Lung (tissue), 12 donors: ENCODE measurements around the gene PDGFC. TPM values are rescaled to one million over a fixed set of nuclear protein-coding genes. Genes with fewer than 3 reads are reported as not detected.

ENCODE experiments used
- ATAC-seq: fragments of 200-7000 bp; cut with Tn5 transposase; one replicate; pipeline ENCODE4 v1.9.1; 2020; ENCODE audit warnings: moderate number of reproducible peaks; ENCODE audit not compliant: insufficient read depth, low FRiP score
- DNase-seq, 3 donors: peaks; one replicate each; pipeline ENCODE4 v3.0.0-alpha.2; 2013 to 2017
- H3K27ac ChIP-seq, 2 donors: one replicate each; pipeline ENCODE4 v1.5.1; 2013; ENCODE audit warnings: mild to moderate bottlenecking in 2 of 2, moderate library complexity in 2 of 2, control low read depth in 1 of 2, inconsistent platforms in 1 of 2, low read depth in 1 of 2, low read length in 1 of 2
- H3K27me3 ChIP-seq, 3 donors: one replicate each; pipeline ENCODE4 v1.5.1; 2013; ENCODE audit warnings: low read length in 2 of 3; ENCODE audit not compliant: control insufficient read depth in 3 of 3, insufficient read depth in 3 of 3
- H3K36me3 ChIP-seq, 4 donors: one replicate each; pipeline ENCODE4 v1.5.1; 2013; ENCODE audit warnings: low read length in 4 of 4, mild to moderate bottlenecking in 1 of 4, moderate library complexity in 1 of 4; ENCODE audit not compliant: control insufficient read depth in 4 of 4, insufficient read depth in 4 of 4
- H3K4me1 ChIP-seq, 5 donors: one replicate each; pipeline ENCODE4 v1.5.1; 2013; ENCODE audit warnings: low read length in 5 of 5, mild to moderate bottlenecking in 2 of 5, moderate library complexity in 1 of 5; ENCODE audit not compliant: control insufficient read depth in 5 of 5, insufficient read depth in 5 of 5
- H3K4me3 ChIP-seq: one replicate; pipeline ENCODE4 v1.5.1; 2013; ENCODE audit warnings: mild to moderate bottlenecking, control low read depth, moderate library complexity
- H3K9ac ChIP-seq, 2 donors: one replicate each; pipeline ENCODE4 v1.5.1; 2013; ENCODE audit warnings: low read length in 2 of 2, control low read depth in 1 of 2; ENCODE audit not compliant: insufficient read depth in 1 of 2
- H3K9me3 ChIP-seq, 4 donors: one replicate each; pipeline ENCODE4 v1.5.1; 2013; ENCODE audit warnings: low read length in 3 of 4, mild to moderate bottlenecking in 1 of 4, moderate library complexity in 1 of 4; ENCODE audit not compliant: control insufficient read depth in 4 of 4, insufficient read depth in 3 of 4
- WGBS, 2 donors: extraction: QIAGEN DNeasy Blood & Tissue Kit; methylation state at CpG; one replicate each; pipeline ENCODE4 v1.1.7; 2013; 5-methylcytosine and 5-hydroxymethylcytosine counted together
- polyA plus RNA-seq, 2 donors: library from polyadenylated mRNA; stranded (reverse); fragments of 200-250 nt; gene quantifications; one replicate each; pipeline ENCODE4 v1.2.1, GENCODE V29; 2013
- total RNA-seq, 2 donors: library from RNA; depleted of rRNA in 1 of 2; stranded (reverse); fragments of >200 nt in 1 of 2; gene quantifications; one replicate each; pipeline ENCODE4 v1.2.1, GENCODE V29; 2014 to 2021
- TF ChIP-seq, protein P1 (sequence below): IDR thresholded peaks from 2 replicates; pipeline ENCODE4 v1.5.1; 2012; ENCODE audit warnings: mild to moderate bottlenecking; ENCODE audit errors: control extremely low read depth, extremely low read depth
- donor health status: control.
- donor health status: control.
- donor health status: Bipolar disorder and iron deficiency.
- donor health status: healthy.
- donor health status: DM: yes; HTN: yes; CAD: no.

PDGFC gene
- total and polyA plus RNA-seq, 4 donors = 4.5 to 56.0 (median 11.7) TPM

DNA sequence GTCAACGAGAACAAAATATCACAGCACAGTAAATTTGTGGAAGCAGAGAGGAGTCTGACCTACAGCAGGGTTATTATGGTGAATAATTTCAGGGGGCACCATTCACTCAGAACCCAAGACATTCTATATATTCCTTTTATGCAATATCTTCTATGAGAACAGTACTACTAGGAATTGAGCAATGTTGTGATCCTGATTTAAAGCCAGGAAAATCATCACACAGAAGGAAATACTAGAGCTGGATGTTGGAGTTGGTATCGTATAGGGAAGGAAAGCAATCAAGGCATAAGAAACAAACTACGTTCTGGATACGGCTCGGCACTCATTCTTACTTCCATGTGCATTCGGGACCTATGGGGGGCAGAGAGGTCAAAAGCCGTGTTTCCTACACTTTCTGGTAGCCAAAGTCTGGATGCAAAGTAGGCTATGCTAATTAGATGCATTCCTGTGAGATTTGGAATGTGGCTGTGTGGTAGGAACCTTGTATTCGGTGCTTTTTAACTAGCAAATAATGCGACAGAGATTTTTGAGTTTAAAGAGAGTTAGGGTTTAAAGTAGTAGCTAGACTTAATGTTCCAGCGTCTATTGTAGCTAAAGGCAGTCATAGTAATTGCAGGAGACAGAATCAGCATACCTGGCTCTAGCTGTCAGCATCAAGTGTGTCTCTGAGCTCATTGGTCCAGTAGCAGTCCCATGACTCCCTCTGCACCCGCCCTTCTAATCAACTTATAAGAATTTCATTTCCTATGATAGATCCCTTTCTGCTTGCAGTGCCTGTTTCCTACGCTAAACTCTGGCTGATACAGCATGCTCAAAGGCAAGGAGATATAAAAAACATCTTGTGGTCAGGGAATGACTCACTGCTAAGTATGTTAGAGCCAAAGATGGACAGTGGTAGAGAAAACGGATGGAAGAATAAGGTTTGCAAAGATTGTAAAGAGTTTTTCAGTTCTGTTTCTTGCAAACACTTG is 43.3 kb upstream of the PDGFC start:
- Histone ChIP-seq H3K9ac (no peak overlapping the region), H3K4me3 (no peak overlapping the region), H3K27ac (no peak overlapping the region), H3K4me1 (peaks cover 0 to 2% (median 0%) of the 10 kb centered on the region in 5 donors), H3K36me3 (no peaks in the 10 kb centered on the region), H3K9me3 (no peaks in the 10 kb centered on the region), H3K27me3 (no peaks in the 10 kb centered on the region)
- no peak for ATAC-seq
- no peak for DNase-seq
- WGBS, 2 donors = 81 to 89% methylated on average over 13 of the region's 13 CpGs
- TF ChIP-seq, protein P1, sequence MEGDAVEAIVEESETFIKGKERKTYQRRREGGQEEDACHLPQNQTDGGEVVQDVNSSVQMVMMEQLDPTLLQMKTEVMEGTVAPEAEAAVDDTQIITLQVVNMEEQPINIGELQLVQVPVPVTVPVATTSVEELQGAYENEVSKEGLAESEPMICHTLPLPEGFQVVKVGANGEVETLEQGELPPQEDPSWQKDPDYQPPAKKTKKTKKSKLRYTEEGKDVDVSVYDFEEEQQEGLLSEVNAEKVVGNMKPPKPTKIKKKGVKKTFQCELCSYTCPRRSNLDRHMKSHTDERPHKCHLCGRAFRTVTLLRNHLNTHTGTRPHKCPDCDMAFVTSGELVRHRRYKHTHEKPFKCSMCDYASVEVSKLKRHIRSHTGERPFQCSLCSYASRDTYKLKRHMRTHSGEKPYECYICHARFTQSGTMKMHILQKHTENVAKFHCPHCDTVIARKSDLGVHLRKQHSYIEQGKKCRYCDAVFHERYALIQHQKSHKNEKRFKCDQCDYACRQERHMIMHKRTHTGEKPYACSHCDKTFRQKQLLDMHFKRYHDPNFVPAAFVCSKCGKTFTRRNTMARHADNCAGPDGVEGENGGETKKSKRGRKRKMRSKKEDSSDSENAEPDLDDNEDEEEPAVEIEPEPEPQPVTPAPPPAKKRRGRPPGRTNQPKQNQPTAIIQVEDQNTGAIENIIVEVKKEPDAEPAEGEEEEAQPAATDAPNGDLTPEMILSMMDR = no peak

DNA sequence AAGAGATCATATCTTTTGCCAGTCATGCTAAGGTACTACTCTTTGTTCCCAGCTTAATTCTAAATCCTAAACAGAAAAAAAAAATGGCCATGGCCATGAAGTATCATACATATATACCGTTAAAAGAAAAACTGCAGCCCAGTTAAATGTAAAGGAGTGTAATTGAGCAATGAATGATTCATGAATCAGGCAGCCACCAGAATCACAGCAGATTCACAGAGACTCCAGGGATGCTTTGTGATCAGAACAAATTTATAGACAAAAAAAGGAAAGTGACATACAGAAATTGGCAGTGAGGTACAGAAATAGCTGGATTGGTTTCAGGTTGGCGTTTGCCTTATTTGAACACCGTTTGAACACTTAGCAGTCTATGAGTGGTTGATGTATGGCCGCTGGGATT is 42.1 kb upstream of the PDGFC start:
- WGBS, 2 donors = 84 to 92% methylated on average over 4 of the region's 4 CpGs
- H3K27ac ChIP-seq = no peak overlapping the region
- H3K4me3 ChIP-seq = no peak overlapping the region
- no peak overlapping the region for H3K9ac ChIP-seq
- H3K4me1 ChIP-seq = no peaks in the 10 kb centered on the region
- no peaks in the 10 kb centered on the region for H3K27me3 ChIP-seq
- TF ChIP-seq, protein P1 = no peak
- DNase-seq (no peak), ATAC-seq (no peak)
- H3K36me3 ChIP-seq = no peaks in the 10 kb centered on the region
- H3K9me3 ChIP-seq = no peaks in the 10 kb centered on the region

DNA sequence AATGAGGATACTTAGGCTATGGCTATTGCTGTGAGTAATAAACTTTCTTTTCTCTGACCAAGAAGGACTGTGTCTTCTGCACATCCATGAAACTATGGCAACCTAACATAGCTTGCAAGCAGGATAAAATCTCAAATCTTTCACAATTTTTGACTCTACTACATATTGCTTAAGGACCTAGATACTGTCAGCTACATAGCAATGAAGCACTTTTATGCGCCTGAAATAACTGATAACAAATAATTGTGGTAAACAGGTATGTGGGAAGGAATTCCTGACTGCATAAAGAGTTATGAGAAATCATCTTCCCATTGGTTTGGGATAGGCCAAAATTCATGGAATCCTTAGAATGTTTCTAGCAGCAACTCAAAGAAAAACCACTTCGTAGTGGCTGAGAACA is 41.2 kb upstream of the PDGFC start:
- Histone ChIP-seq H3K9me3 (no peaks in the 10 kb centered on the region), H3K4me3 (no peak overlapping the region), H3K27me3 (no peaks in the 10 kb centered on the region), H3K4me1 (no peaks in the 10 kb centered on the region), H3K36me3 (no peaks in the 10 kb centered on the region), H3K9ac (no peak overlapping the region), H3K27ac (no peak overlapping the region)
- DNase-seq (no peak), ATAC-seq (no peak)
- TF ChIP-seq, protein P1 = no peak
- WGBS, 2 donors = 65 to 91% methylated on average over 2 of the region's 2 CpGs
